Heart right ventricle (tissue), 16 donors: ENCODE measurements around the gene PLA2G15. TPM values are rescaled to one million over a fixed set of nuclear protein-coding genes. Genes with fewer than 3 reads are reported as not detected.

Source experiments
- ATAC-seq, 8 donors: fragments of 200-7000 bp; cut with Tn5 transposase; one replicate each; pipeline ENCODE4 v1.9.1; 2020; ENCODE audit warnings: mild to moderate bottlenecking in 8 of 8, moderate library complexity in 8 of 8, moderate number of reproducible peaks in 1 of 8
- DNase-seq, 2 donors: peaks; one replicate each; pipeline ENCODE4 v3.0.0-alpha.2; 2020
- H3K27ac ChIP-seq, 10 donors: fragments of 200-600 bp; sonication (generic) in 2 of 10; one replicate each; pipeline versions ENCODE4 v1.5.0 to v1.8.0; 2020 to 2022; ENCODE audit warnings: mild to moderate bottlenecking in 3 of 10
- H3K27me3 ChIP-seq, 7 donors: fragments of 200-600 bp; one replicate each; pipeline ENCODE4 v1.8.0; 2021 to 2022; ENCODE audit warnings: mild to moderate bottlenecking in 2 of 7
- H3K36me3 ChIP-seq, 9 donors: fragments of 200-600 bp; sonication (generic) in 1 of 9; one replicate each; pipeline versions ENCODE4 v1.5.0 to v1.8.0; 2020 to 2022; ENCODE audit warnings: mild to moderate bottlenecking in 2 of 9
- H3K4me1 ChIP-seq, 9 donors: fragments of 200-600 bp; sonication (generic) in 1 of 9; one replicate each; pipeline versions ENCODE4 v1.5.0 to v1.8.0; 2020 to 2022; ENCODE audit warnings: mild to moderate bottlenecking in 4 of 9
- H3K4me3 ChIP-seq, 10 donors: fragments of 200-600 bp; sonication (generic) in 2 of 10; one replicate each; pipeline versions ENCODE4 v1.5.0 to v1.8.0; 2020 to 2022; ENCODE audit warnings: mild to moderate bottlenecking in 7 of 10, moderate library complexity in 2 of 10
- H3K9me3 ChIP-seq, 11 donors: fragments of 200-600 bp in 10 of 11; sonication (generic) in 2 of 11; one replicate each; pipeline versions ENCODE4 v1.5.0 to v1.8.0; 2013 to 2022; ENCODE audit warnings: mild to moderate bottlenecking in 2 of 11, control low read depth in 1 of 11, moderate library complexity in 1 of 11
- WGBS, 2 donors: extraction: QIAGEN DNeasy Blood & Tissue Kit; methylation state at CpG; one replicate each; pipeline ENCODE4 v1.1.7; 2013; ENCODE audit warnings: inconsistent platforms in 1 of 2; 5-methylcytosine and 5-hydroxymethylcytosine counted together
- intact Hi-C, 10 donors: fragments of 100-400 bp; cut with DNase I; formaldehyde crosslinking; loops; one replicate each; pipeline versions ENCODE4 v1.11.1 to v1.14.2; 2022
- long read RNA-seq, 3 donors: library from polyadenylated mRNA; unstranded; transcript quantifications; one replicate each; pipeline ENCODE4 v2.0.0, GENCODE V29; 2020 to 2021
- polyA plus RNA-seq, 2 donors: library from polyadenylated mRNA; stranded (reverse); fragments of 200-250 nt; gene quantifications; one replicate each; pipeline ENCODE4 v1.2.3, GENCODE V29; 2013
- total RNA-seq, 10 donors: library from RNA; stranded (reverse); fragmentation: NEBNext Ultra II Directional in 3 of 10; extraction: Animal tissue kit (Norgen Biotek cat#: 25700) in 3 of 10; gene quantifications; one replicate each; pipeline versions ENCODE4 v1.2.1 to v1.2.4, GENCODE V29; 2021 to 2023
- TF ChIP-seq, protein P1 (sequence below), 9 donors: fragments of 200-600 bp; sonication (generic) in 2 of 9; IDR thresholded peaks; one replicate each; pipeline versions ENCODE4 v1.5.0 to v1.8.0; 2021 to 2022; ENCODE audit warnings: antibody characterized with exemption in 9 of 9, mild to moderate bottlenecking in 5 of 9, moderate library complexity in 1 of 9
- donor health status: Arrhythmogenic right ventricular cardiomyopathy.
- donor health status: ischemic (EF 13 %, LVEDD 7.1; RV severe dilation, severe dysfunction).
- donor health status: healthy with polysubstance abuse.
- donor health status: DM: no; HTN: yes; CAD: no.
- donor health status: DM: no; HTN: no; CAD: no.
- donor health status: ischemic (EF 25% LVEDD 6.9; RV normal size, moderate dysfunction).
- donor health status: ischemic (EF 25% LVEDD 5.7; RV mildly dilated, moderate dysfunction).
- donor health status: healthy.
- donor health status: DM: yes; HTN: yes; CAD: no.
- donor health status: Ischemic cardiomyopathy.
- donor health status: ischemic (EF 35%, LVEDD 5.7; RV mildly dilated, moderate dysfunction).
- donor health status: nonischemic (EF 11% LVEDD 7.7; RV severe dilation, severe dysfunction).
- donor health status: DM: yes; HTN: yes; CAD: no.
- donor health status: PGD.
- donor health status: ischemic (EF 29% LVEDD 5.4; RV normal size, mild dysfunction).
- donor health status: nonischemic (EF 23%, LVEDD 6.1; RV moderate dilation, normal function).

The PLA2G15 gene, protein sequence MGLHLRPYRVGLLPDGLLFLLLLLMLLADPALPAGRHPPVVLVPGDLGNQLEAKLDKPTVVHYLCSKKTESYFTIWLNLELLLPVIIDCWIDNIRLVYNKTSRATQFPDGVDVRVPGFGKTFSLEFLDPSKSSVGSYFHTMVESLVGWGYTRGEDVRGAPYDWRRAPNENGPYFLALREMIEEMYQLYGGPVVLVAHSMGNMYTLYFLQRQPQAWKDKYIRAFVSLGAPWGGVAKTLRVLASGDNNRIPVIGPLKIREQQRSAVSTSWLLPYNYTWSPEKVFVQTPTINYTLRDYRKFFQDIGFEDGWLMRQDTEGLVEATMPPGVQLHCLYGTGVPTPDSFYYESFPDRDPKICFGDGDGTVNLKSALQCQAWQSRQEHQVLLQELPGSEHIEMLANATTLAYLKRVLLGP
- 10 to 100 TPM; 31.0 to 62.1 (median 44.0) TPM for total RNA-seq
- polyA plus RNA-seq: 10 to 100 TPM; 33.1 to 33.7 TPM
- long read RNA-seq, donor 1, transcript PLA2G15-207 (2 exons, 3,121 nt): minor isoform, 7 of 114 reads
- long read RNA-seq, donor 1, transcript PLA2G15-201 (6 exons, 2,727 nt): major isoform, 83 of 114 reads
- long read RNA-seq, donor 1, partial matches to known transcripts: 8 of 114 reads
- long read RNA-seq, donor 1, other reads (novel, unspliced or antisense): 13 of 114 reads
- long read RNA-seq, donor 2, transcript PLA2G15-209 (6 exons, 1,203 nt): minor isoform, 10 of 118 reads
- long read RNA-seq, donor 2, transcript PLA2G15-201 (6 exons, 2,727 nt): major isoform, 73 of 118 reads
- long read RNA-seq, donor 2, transcript PLA2G15-207 (2 exons, 3,121 nt): minor isoform, 12 of 118 reads
- long read RNA-seq, donor 2, partial matches to known transcripts: 5 of 118 reads
- long read RNA-seq, donor 2, other reads (novel, unspliced or antisense): 18 of 118 reads
- long read RNA-seq, donor 3, transcript PLA2G15-207 (2 exons, 3,121 nt): minor isoform, 14 of 112 reads
- long read RNA-seq, donor 3, transcript PLA2G15-201 (6 exons, 2,727 nt): major isoform, 62 of 112 reads
- long read RNA-seq, donor 3, transcript PLA2G15-209 (6 exons, 1,203 nt): minor isoform, 11 of 112 reads
- long read RNA-seq, donor 3, partial matches to known transcripts: 4 of 112 reads
- long read RNA-seq, donor 3, other reads (novel, unspliced or antisense): 21 of 112 reads

DNA sequence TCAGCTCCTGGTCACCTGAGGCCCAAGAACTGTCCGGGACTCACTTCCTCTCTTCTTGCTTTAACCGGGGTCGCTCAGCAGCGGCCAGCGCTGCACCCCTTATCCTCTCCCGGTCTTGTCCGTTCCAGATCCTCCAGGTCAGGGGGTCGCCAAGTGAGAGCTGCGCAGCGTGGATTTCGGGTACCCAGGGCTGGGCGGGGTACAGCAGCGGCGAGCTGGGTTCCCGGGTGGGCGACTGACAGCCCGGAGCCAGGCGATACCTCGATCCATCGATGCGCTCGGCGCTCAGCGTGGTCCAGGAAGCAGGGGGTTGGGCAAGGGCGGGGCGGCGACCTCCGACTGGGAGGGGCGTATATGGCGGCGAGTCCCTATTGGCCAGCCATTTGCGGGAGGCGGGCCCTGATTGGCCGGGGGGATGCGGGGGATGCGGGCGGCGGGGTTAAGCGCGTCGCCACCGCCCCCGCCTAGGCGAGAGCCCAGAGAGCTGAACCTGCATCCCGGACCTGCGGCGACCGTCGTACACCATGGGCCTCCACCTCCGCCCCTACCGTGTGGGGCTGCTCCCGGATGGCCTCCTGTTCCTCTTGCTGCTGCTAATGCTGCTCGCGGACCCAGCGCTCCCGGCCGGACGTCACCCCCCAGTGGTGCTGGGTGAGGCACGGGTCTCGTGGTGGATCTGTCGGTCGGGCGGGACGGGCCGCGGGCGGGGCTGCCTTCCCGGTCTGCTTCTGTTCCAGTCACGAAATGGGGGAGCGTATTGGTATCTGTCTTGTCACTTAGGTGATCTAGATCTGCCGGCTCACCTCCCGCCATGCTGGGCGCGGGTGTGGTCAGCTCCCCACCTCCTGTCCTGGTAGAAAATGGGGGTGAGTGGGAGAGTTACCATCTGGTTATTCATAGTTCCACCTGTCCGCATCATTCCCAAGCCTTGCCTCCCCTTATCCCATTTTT lies at the start of gene PLA2G15:
Gene PLA2G15 (plus strand): TSS at position 471 of the 951 bp plus-strand sequence. CDS start 54 bp downstream, at position 525.
- Histone ChIP-seq H3K4me1 (peaks cover 10 to 56% (median 49%) of the 10 kb centered on the region in 9 donors), H3K4me3 (peak within 1 kb of the TSS; percentile 77 to 100 (median 87)), H3K9me3 (no peaks in the 10 kb centered on the region), H3K27me3 (no peaks in the 10 kb centered on the region), H3K27ac (peak within 1 kb of the TSS; percentile 8 to 95 (median 86)), H3K36me3 (peaks cover 0 to 22% (median 0%) of the 10 kb centered on the region in 9 donors)
- DNase-seq (peak; percentile 99), ATAC-seq (peak; percentile 93 to 98 (median 96))
- intact Hi-C loops: loop anchor here in 6 of 10 donors (5.0 to 10.0 kb wide), 3 partner anchors 82 to 270 kb away; no protein-coding TSS in a partner anchor
- TF ChIP-seq, protein P1, sequence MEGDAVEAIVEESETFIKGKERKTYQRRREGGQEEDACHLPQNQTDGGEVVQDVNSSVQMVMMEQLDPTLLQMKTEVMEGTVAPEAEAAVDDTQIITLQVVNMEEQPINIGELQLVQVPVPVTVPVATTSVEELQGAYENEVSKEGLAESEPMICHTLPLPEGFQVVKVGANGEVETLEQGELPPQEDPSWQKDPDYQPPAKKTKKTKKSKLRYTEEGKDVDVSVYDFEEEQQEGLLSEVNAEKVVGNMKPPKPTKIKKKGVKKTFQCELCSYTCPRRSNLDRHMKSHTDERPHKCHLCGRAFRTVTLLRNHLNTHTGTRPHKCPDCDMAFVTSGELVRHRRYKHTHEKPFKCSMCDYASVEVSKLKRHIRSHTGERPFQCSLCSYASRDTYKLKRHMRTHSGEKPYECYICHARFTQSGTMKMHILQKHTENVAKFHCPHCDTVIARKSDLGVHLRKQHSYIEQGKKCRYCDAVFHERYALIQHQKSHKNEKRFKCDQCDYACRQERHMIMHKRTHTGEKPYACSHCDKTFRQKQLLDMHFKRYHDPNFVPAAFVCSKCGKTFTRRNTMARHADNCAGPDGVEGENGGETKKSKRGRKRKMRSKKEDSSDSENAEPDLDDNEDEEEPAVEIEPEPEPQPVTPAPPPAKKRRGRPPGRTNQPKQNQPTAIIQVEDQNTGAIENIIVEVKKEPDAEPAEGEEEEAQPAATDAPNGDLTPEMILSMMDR (IDR thresholded peaks at IDR 0.05): peak in 1 of 9 donors; percentile 6
- WGBS, 2 donors: 1% methylated on average over 75 of the region's 75 CpGs

DNA sequence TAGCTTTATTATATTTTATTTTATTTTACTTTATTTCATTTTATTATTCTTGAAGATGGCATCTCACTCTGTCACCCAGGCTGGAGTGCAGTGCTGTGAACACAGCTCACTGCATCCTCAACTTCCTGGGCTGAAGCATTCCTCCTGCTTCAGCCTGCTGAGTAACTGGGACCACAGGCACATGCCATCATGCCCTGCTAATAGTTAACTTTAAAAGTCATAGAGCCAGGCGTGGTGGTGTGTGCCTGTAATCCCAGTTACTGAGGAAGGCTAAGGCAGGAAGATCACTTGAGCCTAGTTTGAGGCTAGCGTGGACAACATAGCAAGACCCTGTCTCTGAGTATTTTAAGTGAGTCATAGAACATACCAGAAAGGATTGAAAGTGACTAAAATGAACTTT lies 47.9 kb upstream of the PLA2G15 start:
- intact Hi-C loops: no loop called here
- WGBS, 2 donors: 90% methylated on average over 2 of the region's 2 CpGs
- peaks cover 0 to 16% (median 7%) of the 10 kb centered on the region in 9 donors for H3K4me1 ChIP-seq
- DNase-seq (no peak), ATAC-seq (no peak)
- H3K36me3 ChIP-seq: peaks cover 0 to 35% (median 0%) of the 10 kb centered on the region in 9 donors
- no peaks in the 10 kb centered on the region for H3K27me3 ChIP-seq
- TF ChIP-seq, protein P1 (IDR thresholded peaks at IDR 0.05): no peak
- no peak overlapping the region for H3K27ac ChIP-seq
- H3K4me3 ChIP-seq: no peak overlapping the region
- H3K9me3 ChIP-seq: no peaks in the 10 kb centered on the region

DNA sequence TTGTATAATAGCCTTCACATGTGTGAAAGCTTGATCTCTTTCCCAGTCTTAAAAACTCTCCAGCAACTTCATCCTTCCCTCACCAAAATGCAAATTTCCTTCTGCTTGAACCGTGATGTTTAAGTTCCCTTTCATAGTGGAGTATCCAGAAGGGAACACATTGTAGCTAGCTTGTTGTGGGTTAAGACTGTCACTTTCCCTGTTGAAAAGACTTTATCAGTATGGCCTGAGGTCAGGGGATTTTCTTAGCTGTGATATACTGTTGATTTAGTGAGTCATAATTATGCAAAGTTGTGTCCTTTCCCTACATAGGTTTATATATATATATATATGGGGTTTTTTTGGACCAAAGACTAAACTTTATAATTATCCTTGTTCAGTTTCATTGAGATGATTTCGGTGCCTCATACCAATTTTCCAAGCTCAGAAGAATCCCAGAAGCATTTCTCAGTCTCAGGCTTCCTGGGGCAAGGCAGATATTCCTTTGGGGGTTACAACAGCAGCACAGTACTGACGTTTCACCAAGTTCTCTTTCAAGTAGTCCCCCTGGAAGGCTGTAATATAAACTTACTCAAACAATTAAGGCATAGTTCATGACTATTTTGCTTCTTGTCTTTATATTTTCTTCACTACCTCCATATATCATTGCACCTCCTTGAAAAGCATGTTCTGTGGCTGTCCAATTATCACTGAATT lies 44.9 kb upstream of the PLA2G15 start:
- H3K4me3 ChIP-seq: no peak overlapping the region
- H3K9me3 ChIP-seq: no peaks in the 10 kb centered on the region
- DNase-seq (no peak), ATAC-seq (peak in 1 of 8 donors; percentile 50)
- 53% methylated on average over 3 of the region's 3 CpGs for WGBS, 2 donors
- intact Hi-C loops: no loop called here
- TF ChIP-seq, protein P1 (IDR thresholded peaks at IDR 0.05): no peak
- H3K27ac ChIP-seq: peak overlapping the region in 1 of 10 donors; percentile 0
- H3K4me1 ChIP-seq: peaks cover 0 to 20% (median 8%) of the 10 kb centered on the region in 9 donors
- peaks cover 0 to 34% (median 0%) of the 10 kb centered on the region in 9 donors for H3K36me3 ChIP-seq
- no peaks in the 10 kb centered on the region for H3K27me3 ChIP-seq
